Liver (tissue), 9 donors: ENCODE measurements around the gene GHRHR. TPM values are rescaled to one million over a fixed set of nuclear protein-coding genes. Genes with fewer than 3 reads are reported as not detected.

ENCODE experiments used
- DNase-seq: peaks from one replicate; pipeline ENCODE4 v3.0.0-alpha.2; 2017; ENCODE audit warnings: low spot score
- H3K27ac ChIP-seq, 2 donors: one replicate each; pipeline ENCODE4 v1.7.0; 2013; ENCODE audit warnings: inconsistent platforms in 2 of 2, low read length in 2 of 2, control low read depth in 1 of 2, low read depth in 1 of 2, mild to moderate bottlenecking in 1 of 2
- H3K27me3 ChIP-seq, 4 donors: one replicate each; pipeline versions ENCODE4 v1.6.1 to v1.7.0; 2013; ENCODE audit warnings: low read length in 3 of 4, inconsistent platforms in 1 of 4, mild to moderate bottlenecking in 1 of 4, moderate library complexity in 1 of 4; ENCODE audit not compliant: control insufficient read depth in 4 of 4, insufficient read depth in 4 of 4
- H3K36me3 ChIP-seq, 4 donors: one replicate each; pipeline versions ENCODE4 v1.6.1 to v1.7.0; 2013; ENCODE audit warnings: low read length in 3 of 4, mild to moderate bottlenecking in 3 of 4, low read depth in 1 of 4, moderate library complexity in 1 of 4; ENCODE audit not compliant: control insufficient read depth in 4 of 4, insufficient read depth in 3 of 4
- H3K4me1 ChIP-seq, 4 donors: one replicate each; pipeline versions ENCODE4 v1.6.1 to v1.7.0; 2013; ENCODE audit warnings: low read length in 3 of 4, mild to moderate bottlenecking in 3 of 4, moderate library complexity in 1 of 4; ENCODE audit not compliant: control insufficient read depth in 4 of 4, insufficient read depth in 4 of 4
- H3K4me3 ChIP-seq, 3 donors: one replicate each; pipeline versions ENCODE4 v1.6.1 to v1.7.0; 2013; ENCODE audit warnings: low read length in 3 of 3, control low read depth in 1 of 3, low read depth in 1 of 3, mild to moderate bottlenecking in 1 of 3
- H3K9ac ChIP-seq, 2 donors: one replicate each; pipeline ENCODE4 v1.7.0; 2013; ENCODE audit warnings: low read length in 2 of 2, mild to moderate bottlenecking in 2 of 2, moderate library complexity in 2 of 2, control low read depth in 1 of 2, low read depth in 1 of 2
- H3K9me3 ChIP-seq, 4 donors: one replicate each; pipeline versions ENCODE4 v1.6.1 to v1.7.0; 2013; ENCODE audit warnings: low read length in 3 of 4; ENCODE audit not compliant: control insufficient read depth in 4 of 4
- ATF3 ChIP-seq: IDR thresholded peaks from 2 replicates; pipeline ENCODE4 v1.6.1; 2016; ENCODE audit warnings: antibody characterized with exemption
- CTCF ChIP-seq: fragments of 150-350 bp; IDR thresholded peaks from 2 replicates; pipeline ENCODE4 v1.5.1; 2017; ENCODE audit warnings: improper control_type of control experiment, low read depth, low read length; ENCODE audit not compliant: missing input control
- EGR1 ChIP-seq, 2 donors: IDR thresholded peaks; 2 replicates each; pipeline ENCODE4 v1.6.1; 2016 to 2018; ENCODE audit warnings: antibody characterized with exemption in 2 of 2, low read depth in 2 of 2
- FOXA1 ChIP-seq: IDR thresholded peaks from 2 replicates; pipeline ENCODE4 v1.6.1; 2016; ENCODE audit warnings: antibody characterized with exemption
- FOXA2 ChIP-seq: IDR thresholded peaks from 2 replicates; pipeline ENCODE4 v1.6.1; 2016; ENCODE audit warnings: antibody characterized with exemption
- GABPA ChIP-seq, 2 donors: IDR thresholded peaks in 1 of 2; conservative IDR thresholded peaks in 1 of 2; 2 replicates each; pipeline ENCODE4 v1.6.1; 2016; ENCODE audit warnings: antibody characterized with exemption in 2 of 2, mild to moderate bottlenecking in 1 of 2, moderate library complexity in 1 of 2
- HNF4A ChIP-seq, 2 donors: conservative IDR thresholded peaks; 2 replicates each; pipeline ENCODE4 v1.6.1; 2016; ENCODE audit warnings: antibody characterized with exemption in 2 of 2, mild to moderate bottlenecking in 2 of 2
- HNF4G ChIP-seq: IDR thresholded peaks from 2 replicates; pipeline ENCODE4 v1.6.1; 2016; ENCODE audit warnings: antibody characterized with exemption
- MAX ChIP-seq: IDR thresholded peaks from 2 replicates; pipeline ENCODE4 v1.6.1; 2016; ENCODE audit warnings: antibody characterized with exemption
- NR2F2 ChIP-seq: IDR thresholded peaks from 2 replicates; pipeline ENCODE4 v1.6.1; 2016; ENCODE audit warnings: antibody characterized with exemption
- RAD21 ChIP-seq, 2 donors: IDR thresholded peaks; 2 replicates each; pipeline ENCODE4 v1.6.1; 2016; ENCODE audit warnings: antibody characterized with exemption in 2 of 2, mild to moderate bottlenecking in 2 of 2
- REST ChIP-seq: IDR thresholded peaks from 2 replicates; pipeline ENCODE4 v1.6.1; 2016; ENCODE audit warnings: antibody characterized with exemption, mild to moderate bottlenecking
- RXRA ChIP-seq, 2 donors: IDR thresholded peaks; 2 replicates each; pipeline ENCODE4 v1.6.1; 2017 to 2018; ENCODE audit warnings: antibody characterized with exemption in 2 of 2, mild to moderate bottlenecking in 1 of 2
- SP1 ChIP-seq: IDR thresholded peaks from 2 replicates; pipeline ENCODE4 v1.6.1; 2018; ENCODE audit warnings: antibody characterized with exemption, mild to moderate bottlenecking
- TAF1 ChIP-seq: conservative IDR thresholded peaks from 2 replicates; pipeline ENCODE4 v1.6.1; 2016; ENCODE audit warnings: antibody characterized with exemption, mild to moderate bottlenecking
- YY1 ChIP-seq: IDR thresholded peaks from 2 replicates; pipeline ENCODE4 v1.6.1; 2016; ENCODE audit warnings: antibody characterized with exemption, mild to moderate bottlenecking
- ZBTB33 ChIP-seq: IDR thresholded peaks from 2 replicates; pipeline ENCODE4 v1.6.1; 2016; ENCODE audit warnings: antibody characterized with exemption
- WGBS: extraction: QIAGEN DNeasy Blood & Tissue Kit; methylation state at CpG from one replicate; pipeline ENCODE4 v1.1.7; 2013; 5-methylcytosine and 5-hydroxymethylcytosine counted together
- polyA plus RNA-seq, 2 donors: library from polyadenylated mRNA; stranded (reverse) in 1 of 2; unstranded in 1 of 2; fragments of 200-250 nt in 1 of 2; fragments of >200 nt in 1 of 2; fragmentation: Nextera tagmentation in 1 of 2; extraction: Ambion mirVana in 1 of 2; gene quantifications; one replicate each; pipeline versions ENCODE4 v1.2.1 to v1.2.3, GENCODE V29; 2013 to 2015
- total RNA-seq, 2 donors: library from RNA; depleted of rRNA; stranded (reverse); fragments of >200 nt; gene quantifications; one replicate each; pipeline ENCODE4 v1.2.3, GENCODE V29; 2014
- donor health status: healthy.
- donor health status: healthy.
- donor health status: healthy.
- donor health status: healthy.
- donor health status: healthy.

Gene GHRHR
- total and polyA plus RNA-seq, 4 donors: 0.46 to 0.50 TPM; not detected in 2

GRCh38 chr7:30917216-30917893 lies 46.4 kb upstream of the GHRHR start:
- WGBS: 91% methylated on average over 4 of the region's 4 CpGs
- H3K4me3 ChIP-seq: no peak overlapping the region
- no peaks in the 10 kb centered on the region for H3K27me3 ChIP-seq
- TF ChIP-seq HNF4A (conservative IDR thresholded peaks at IDR 0.05): no peak
- H3K36me3 ChIP-seq: no peaks in the 10 kb centered on the region
- DNase-seq: no peak
- no peaks in the 10 kb centered on the region for H3K4me1 ChIP-seq
- no peaks in the 10 kb centered on the region for H3K9me3 ChIP-seq
- H3K27ac ChIP-seq: no peak overlapping the region
- H3K9ac ChIP-seq: no peak overlapping the region

- TF ChIP-seq HNF4G (no peak), RAD21 (IDR thresholded peaks at IDR 0.05) (no peak), EGR1 (IDR thresholded peaks at IDR 0.05; ENCODE audit: low read depth in 2 of 2) (no peak), HNF4A (conservative IDR thresholded peaks at IDR 0.05) (no peak), MAX (no peak), GABPA (IDR thresholded peaks at IDR 0.05 in 1 of 2, conservative IDR thresholded peaks at IDR 0.05 in 1 of 2) (no peak), ATF3 (no peak), ZBTB33 (no peak), FOXA1 (no peak), NR2F2 (no peak), FOXA2 (no peak), TAF1 (no peak), CTCF (no peak), RXRA (IDR thresholded peaks at IDR 0.05) (no peak), REST (no peak), SP1 (no peak), YY1 (no peak)
- WGBS: 92% methylated on average over 4 of the region's 4 CpGs
- Histone ChIP-seq H3K27ac (no peak overlapping the region), H3K36me3 (no peaks in the 10 kb centered on the region), H3K4me3 (no peak overlapping the region), H3K27me3 (no peaks in the 10 kb centered on the region), H3K4me1 (no peaks in the 10 kb centered on the region), H3K9me3 (no peaks in the 10 kb centered on the region), H3K9ac (no peak overlapping the region)
- DNase-seq: no peak
Measured at GRCh38 chr7:30918676-30919075, 45.1 kb upstream of the GHRHR start.
